Heart left ventricle (tissue), 13 donors: ENCODE measurements around the gene AP3S2.

ENCODE experiments used
- POLR2A ChIP-seq, 2 donors: fragments of 450-650 bp; IDR thresholded peaks; one replicate each; pipeline ENCODE4 v1.6.1; 2017; ENCODE audit warnings: antibody characterized with exemption in 2 of 2, mild to moderate bottlenecking in 2 of 2, moderate library complexity in 2 of 2
- TF ChIP-seq, protein P1 (sequence below), 12 donors: fragments of 200-600 bp; sonication (generic) in 4 of 12; IDR thresholded peaks; one replicate each; pipeline versions ENCODE4 v1.5.0 to v1.8.0; 2018 to 2022; ENCODE audit warnings: antibody characterized with exemption in 12 of 12, mild to moderate bottlenecking in 5 of 12
- donor health status: ischemic (EF 13 %, LVEDD 7.1; RV severe dilation, severe dysfunction).
- donor health status: DM: no; HTN: yes; CAD: no.
- donor health status: DM: no; HTN: no; CAD: no.
- donor health status: ischemic (EF 25% LVEDD 6.9; RV normal size, moderate dysfunction).
- donor health status: ischemic (EF 25% LVEDD 5.7; RV mildly dilated, moderate dysfunction).
- donor health status: ischemic (EF 35%, LVEDD 5.7; RV mildly dilated, moderate dysfunction).
- donor health status: nonischemic (EF 11% LVEDD 7.7; RV severe dilation, severe dysfunction).
- donor health status: DM: yes; HTN: yes; CAD: no.
- donor health status: PGD.
- donor health status: ischemic (EF 29% LVEDD 5.4; RV normal size, mild dysfunction).
- donor health status: nonischemic (EF 23%, LVEDD 6.1; RV moderate dilation, normal function).

DNA sequence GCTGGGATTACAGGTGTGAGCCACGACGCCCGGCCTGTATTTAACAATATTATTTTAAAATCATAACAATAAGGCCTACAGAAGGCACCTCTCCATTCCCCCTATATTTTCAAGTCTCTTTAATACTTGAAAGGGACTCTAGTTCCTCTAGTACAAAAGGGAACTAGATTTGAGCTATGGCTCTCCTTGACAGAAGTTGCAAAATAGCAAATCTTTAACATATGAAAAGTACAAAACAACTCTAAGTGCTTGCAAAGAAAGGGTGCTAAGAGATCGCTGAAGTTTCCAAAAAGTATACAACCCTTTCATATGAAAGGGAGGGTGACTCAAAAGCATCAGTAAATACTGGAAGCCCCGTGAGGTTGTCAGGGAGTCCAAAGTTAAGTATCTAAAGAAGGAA, 23.8 kb downstream of the AP3S2 start:
- TF ChIP-seq, protein P1, sequence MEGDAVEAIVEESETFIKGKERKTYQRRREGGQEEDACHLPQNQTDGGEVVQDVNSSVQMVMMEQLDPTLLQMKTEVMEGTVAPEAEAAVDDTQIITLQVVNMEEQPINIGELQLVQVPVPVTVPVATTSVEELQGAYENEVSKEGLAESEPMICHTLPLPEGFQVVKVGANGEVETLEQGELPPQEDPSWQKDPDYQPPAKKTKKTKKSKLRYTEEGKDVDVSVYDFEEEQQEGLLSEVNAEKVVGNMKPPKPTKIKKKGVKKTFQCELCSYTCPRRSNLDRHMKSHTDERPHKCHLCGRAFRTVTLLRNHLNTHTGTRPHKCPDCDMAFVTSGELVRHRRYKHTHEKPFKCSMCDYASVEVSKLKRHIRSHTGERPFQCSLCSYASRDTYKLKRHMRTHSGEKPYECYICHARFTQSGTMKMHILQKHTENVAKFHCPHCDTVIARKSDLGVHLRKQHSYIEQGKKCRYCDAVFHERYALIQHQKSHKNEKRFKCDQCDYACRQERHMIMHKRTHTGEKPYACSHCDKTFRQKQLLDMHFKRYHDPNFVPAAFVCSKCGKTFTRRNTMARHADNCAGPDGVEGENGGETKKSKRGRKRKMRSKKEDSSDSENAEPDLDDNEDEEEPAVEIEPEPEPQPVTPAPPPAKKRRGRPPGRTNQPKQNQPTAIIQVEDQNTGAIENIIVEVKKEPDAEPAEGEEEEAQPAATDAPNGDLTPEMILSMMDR (IDR thresholded peaks at IDR 0.05): no peak
- no peak for TF ChIP-seq POLR2A (IDR thresholded peaks at IDR 0.05)
